ENCODE results near the gene GLTPD2. TPM values are rescaled to one million over a fixed set of nuclear protein-coding genes. Genes with fewer than 3 reads are reported as not detected.

Gene GLTPD2
- total and polyA plus RNA-seq, 2 donors (not counting 1 experiment from before 2014, with no cell fraction given) = not detected

GRCh38 chr17:4806777-4807604 lies 18.2 kb downstream of the GLTPD2 start, which contains the start of gene PLD2:
Gene PLD2 (plus strand): TSS chr17:4807152. CDS start chr17:4807773, 621 bp downstream.
- Histone ChIP-seq H3K27ac (ENCODE audit: low read length in 2 of 2) (peak within 1 kb of the TSS; percentile 55 to 79), H3K9ac (ENCODE audit: low read length) (peak within 1 kb of the TSS; percentile 78), H3K27me3 (replicated peaks in 1 of 4; ENCODE audit: control extremely low read depth in 1 of 4, control insufficient read depth in 3 of 4, insufficient read depth in 4 of 4, low read length in 3 of 4) (no peaks in the 10 kb centered on the region), H3K9me3 (ENCODE audit: control extremely low read depth in 1 of 3, control insufficient read depth in 2 of 3, insufficient read depth in 1 of 3, low read length in 2 of 3) (no peaks in the 10 kb centered on the region), H3K4me1 (ENCODE audit: control insufficient read depth in 2 of 2, insufficient read depth in 2 of 2, low read length in 2 of 2) (peaks cover 9 to 13% of the 10 kb centered on the region in 2 donors), H3K36me3 (replicated peaks in 1 of 2; ENCODE audit: control extremely low read depth in 1 of 2, control insufficient read depth in 1 of 2, extremely low read depth in 1 of 2, insufficient read depth in 2 of 2, low read length in 1 of 2) (no peaks in the 10 kb centered on the region), H4K20me1 (ENCODE audit: control insufficient read depth, insufficient read depth, low read length, poor library complexity, severe bottlenecking) (no peaks in the 10 kb centered on the region), H2AFZ (ENCODE audit: insufficient read depth, low read depth, low read length, poor library complexity, severe bottlenecking) (peak within 1 kb of the TSS; percentile 88), H3K4me3 (ENCODE audit: control extremely low read depth in 1 of 5, extremely low read depth in 1 of 5, insufficient read depth in 1 of 5, low read depth in 2 of 5, low read length in 4 of 5) (peak within 1 kb of the TSS; percentile 56 to 89 (median 72)), H3K79me2 (ENCODE audit: control insufficient read depth, insufficient read depth, low read length) (no peaks in the 10 kb centered on the region), H3K4me2 (replicated peaks; ENCODE audit: low read depth, low read length, poor library complexity, severe bottlenecking) (peak within 1 kb of the TSS; percentile 92)
- ChIA-PET CTCF (interaction anchor here (0.8 to 1.6 kb wide), 3 partner anchors 17 to 63 kb away, joined by 3 to 8 read pairs (median 3); no protein-coding TSS in a partner anchor), POLR2A (interaction anchor here (0.7 to 1.9 kb wide), 3 partner anchors 11 to 191 kb away, joined by 4 to 9 read pairs (median 8); partner anchors contain the start of gene PSMB6)
- Mint-ChIP-seq H3K27me3 (no peaks in the 10 kb centered on the region), H3K4me3 (peak within 1 kb of the TSS; percentile 86), H3K27ac (peak within 1 kb of the TSS; percentile 78), H3K9me3 (ENCODE audit: insufficient read depth) (no peaks in the 10 kb centered on the region), H3K4me1 (peaks cover 14% of the 10 kb centered on the region)
- DNase-seq (peak; percentile 89), ATAC-seq (ENCODE audit: low read depth) (peak; percentile 99)
- TF ChIP-seq EZH2 (IDR thresholded peaks at IDR 0.05; ENCODE audit: borderline replicate concordance, insufficient read depth, low read depth, low read length, poor library complexity, severe bottlenecking) (no peak), CTCF (IDR thresholded peaks at IDR 0.05) (no peak)
- intact Hi-C loops (cut with micrococcal nuclease) = loop anchor here (1.0 to 5.0 kb wide), 6 partner anchors 11 to 135 kb away; partner anchors contain the start of genes MED11, MINK1, PSMB6 and RNF167
- under 1% methylated on average over 98 of the region's 106 CpGs for WGBS (ENCODE audit: insufficient coverage)
